NCI-H1417 treated with DMSO at 0.1 percent for 48 hours (cell line): Measurements from ENCODE around the gene ACER3.
A peak's percentile ranks its signal among the peaks of the same experiment; 100 is the strongest.
"Not testable (repeated sequence)": the region's sequence is repeated elsewhere in the genome, so short reads cannot be mapped to it uniquely, and the experiment has no call there.

ENCODE experiments used
- DNase-seq: peaks from one replicate; lab custom pipeline; 2025; lab: John Stamatoyannopoulos, UW

ACER3 gene

DNA sequence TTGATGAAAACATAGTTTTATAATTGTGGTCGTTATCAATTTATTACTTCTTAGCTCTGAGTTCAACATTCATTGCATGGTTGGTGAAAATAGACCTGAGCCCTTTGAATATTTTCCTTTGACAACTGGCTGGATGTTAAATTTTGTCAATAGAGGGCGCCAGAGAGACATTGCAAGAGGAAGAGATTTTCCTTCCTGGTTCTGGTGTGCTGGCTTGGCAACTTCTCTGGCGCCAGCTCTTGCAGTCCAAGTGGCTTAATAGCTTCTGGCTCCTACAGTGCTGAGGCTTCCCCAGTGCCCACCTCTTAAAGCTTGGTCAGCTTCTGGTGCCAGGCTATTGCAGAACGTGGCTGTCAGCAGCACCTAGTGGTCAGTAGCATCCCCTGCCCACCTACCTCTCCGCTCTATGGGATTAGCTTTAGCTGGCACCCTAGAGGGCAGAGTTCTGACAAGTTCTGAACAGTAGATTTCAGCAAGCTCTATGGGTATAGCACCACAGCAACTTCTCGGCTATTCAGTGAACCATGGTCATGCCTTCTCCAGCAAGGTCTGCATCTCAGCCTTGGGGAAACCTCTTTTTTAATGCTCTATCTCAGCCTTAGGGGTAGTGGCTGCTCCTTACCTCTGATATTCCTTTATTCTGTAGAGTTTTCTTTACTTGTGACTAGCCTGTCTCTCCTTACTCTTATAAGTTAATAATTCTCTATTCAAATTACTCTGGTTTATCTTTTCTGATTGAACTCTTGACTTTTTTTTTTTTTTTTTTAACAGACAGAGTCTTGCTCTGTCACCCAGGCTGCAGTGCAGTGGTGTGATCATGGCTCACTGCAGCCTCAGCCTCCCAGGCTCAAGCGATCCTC, 59.4 kb downstream of the ACER3 start:
- DNase-seq, result peak; percentile 68

DNA sequence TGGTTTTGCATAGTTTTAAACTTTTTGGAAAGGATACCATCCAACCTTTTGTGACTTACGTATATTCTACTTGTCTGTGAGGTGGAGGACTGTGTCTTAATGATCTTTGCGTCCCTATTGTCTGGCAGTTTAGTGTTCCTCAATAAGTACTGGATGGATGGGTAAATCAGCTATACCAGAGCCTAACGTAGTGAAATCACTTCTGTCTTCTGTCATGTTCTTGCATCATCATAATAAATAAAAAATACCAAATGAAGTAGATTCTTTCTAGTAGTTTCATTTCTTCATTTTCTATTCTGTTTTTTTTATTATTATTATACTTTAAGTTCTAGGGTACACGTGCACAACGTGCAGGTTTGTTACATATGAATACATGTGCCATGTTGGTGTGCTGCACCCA, 66.4 kb downstream of the ACER3 start:
- DNase-seq, result no peak

DNA sequence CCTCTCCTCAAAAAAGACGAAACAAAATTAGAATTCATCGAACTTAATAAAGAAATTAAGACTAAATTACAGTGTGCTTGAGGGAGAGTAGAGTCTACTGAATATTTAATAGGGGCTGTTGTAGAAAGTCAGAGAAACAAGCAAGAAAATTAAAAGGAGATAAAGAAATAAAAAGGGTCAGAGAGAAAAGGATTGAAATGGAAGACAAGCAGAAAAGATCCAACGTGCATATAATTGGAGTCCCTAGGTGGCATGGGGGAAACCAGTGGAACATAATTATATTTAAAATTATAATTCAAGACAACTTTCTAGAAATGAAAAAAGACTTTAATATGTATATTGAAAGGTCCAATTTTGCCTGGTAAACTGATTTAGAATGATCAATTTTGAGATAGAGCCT, 74.3 kb downstream of the ACER3 start:
- DNase-seq, result no peak

DNA sequence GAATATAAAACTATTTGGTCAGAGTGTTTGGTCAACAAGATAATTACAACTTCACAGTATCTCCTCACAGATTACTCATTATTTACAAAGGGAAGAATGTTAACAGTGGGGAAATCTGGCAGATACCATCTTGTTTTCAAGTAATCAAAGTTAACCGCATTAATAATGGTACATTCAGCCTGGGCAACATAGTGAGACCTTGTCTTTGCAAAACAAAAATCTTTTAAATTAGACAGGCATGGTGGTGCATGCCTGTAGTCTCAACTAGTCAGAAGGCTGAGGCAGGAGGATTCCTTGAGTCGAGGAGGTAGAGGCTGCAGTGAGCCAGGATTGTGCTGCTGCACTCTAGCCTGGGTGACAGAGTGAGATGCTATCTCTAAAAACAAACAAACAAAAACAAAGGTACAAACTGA, 78.5 kb downstream of the ACER3 start:
- no peak for DNase-seq

DNA sequence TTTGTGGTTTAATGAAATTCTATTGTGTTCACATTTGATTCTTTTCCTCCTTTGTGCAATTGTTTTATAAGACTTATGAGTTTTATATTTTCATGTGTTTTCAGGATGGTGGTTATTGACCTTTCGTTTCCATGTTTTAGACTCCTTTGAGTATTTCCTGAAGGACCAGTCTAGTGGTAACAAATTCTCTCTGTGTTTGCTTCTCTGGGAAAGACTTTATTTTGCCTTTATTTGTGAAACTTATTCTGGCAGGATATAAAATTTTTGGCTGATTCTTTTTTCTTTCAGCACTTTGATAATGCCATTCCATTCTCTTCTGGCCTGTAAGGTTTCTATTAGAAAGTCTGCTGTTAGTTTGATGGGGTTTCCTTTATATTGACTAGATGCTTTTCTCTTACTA, 83.5 kb downstream of the ACER3 start:
- no peak for DNase-seq

DNA sequence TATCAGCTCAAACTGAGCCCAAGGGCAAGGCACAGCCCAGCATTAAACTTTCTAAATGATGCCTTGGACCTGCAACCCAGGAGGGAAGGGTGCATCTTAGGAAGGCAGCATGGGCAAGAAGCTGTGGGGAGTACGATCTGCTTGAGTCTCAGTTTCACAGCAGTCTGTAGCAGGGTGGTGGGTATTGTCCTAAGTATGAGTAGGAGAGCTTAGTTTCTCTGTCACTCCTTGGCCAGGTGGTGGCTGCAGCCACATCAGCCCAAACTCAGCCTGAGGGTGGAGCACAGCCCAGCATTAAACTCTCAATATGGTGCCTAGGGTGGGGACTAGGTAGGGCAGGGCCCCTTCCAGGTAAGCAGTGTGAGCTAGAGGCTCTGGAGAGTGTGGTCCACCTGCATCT, 85.5 kb downstream of the ACER3 start:
- no peak for DNase-seq

DNA sequence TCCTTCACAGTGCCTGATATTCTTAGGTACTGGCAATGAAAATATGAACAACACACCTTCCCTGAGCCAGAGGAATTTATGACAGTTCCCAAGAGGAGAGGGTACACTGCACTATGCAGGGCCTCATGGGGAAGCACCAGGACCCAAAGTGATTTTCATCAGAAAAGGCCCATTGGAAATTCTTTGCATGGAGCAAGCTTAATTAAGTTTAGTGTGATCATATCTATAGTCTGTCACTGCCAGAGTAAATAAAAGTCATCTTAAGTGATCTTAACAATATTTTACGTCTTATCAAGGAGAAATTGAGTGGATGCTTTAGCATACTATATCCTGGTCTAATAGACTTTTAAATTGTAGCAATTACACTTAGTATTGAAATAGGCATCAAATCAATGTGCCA, 86.5 kb downstream of the ACER3 start:
- no peak for DNase-seq

DNA sequence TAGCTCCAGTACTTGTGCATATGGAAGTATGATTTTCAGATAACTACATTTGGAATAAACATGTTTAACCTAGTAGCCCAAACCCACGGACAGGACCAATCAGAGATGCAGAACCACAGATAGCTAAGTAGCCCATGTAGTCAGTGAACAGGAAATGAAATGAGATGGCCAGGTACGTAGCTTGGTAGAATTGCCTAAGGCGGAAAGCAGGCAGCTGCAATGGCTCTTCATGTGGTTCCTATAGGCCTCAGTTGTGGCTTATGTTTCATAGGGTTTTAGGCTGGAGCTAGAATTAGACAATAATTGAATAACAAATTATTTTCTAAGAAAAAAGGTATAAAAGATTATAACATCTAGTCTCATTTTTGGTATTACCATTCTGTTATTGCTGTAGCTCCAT, 87.1 kb downstream of the ACER3 start:
- DNase-seq, result no peak

DNA sequence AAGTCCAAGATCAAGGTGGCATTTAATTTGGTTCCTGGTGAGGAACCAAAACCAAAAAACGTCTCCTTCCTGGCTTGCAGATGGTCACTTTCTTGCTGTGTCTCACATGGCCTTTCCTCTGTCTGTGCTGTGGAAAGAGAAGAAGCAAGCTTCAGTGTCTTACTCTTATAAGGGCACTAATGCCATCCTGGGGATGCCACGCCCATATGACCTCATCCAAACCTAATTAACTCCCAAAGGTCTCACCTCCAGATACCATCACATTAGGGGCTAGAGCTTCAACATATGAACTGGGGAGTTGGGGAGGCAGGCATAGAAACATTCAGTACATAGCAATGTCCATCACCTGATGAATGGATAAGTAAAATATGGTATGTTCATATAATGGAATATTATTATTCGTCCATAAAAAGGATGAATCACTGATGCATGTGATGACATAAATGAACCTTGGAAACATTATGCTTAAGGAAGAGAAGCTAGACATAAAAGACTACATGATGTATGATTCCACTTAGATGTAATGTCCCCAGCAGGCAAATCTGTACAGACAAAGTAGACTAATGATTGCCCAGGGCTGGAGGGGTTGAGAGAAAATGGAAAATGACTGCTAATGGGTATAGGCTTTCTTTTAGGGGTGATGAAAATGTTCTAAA, 94.9 kb downstream of the ACER3 start:
- no peak for DNase-seq

DNA sequence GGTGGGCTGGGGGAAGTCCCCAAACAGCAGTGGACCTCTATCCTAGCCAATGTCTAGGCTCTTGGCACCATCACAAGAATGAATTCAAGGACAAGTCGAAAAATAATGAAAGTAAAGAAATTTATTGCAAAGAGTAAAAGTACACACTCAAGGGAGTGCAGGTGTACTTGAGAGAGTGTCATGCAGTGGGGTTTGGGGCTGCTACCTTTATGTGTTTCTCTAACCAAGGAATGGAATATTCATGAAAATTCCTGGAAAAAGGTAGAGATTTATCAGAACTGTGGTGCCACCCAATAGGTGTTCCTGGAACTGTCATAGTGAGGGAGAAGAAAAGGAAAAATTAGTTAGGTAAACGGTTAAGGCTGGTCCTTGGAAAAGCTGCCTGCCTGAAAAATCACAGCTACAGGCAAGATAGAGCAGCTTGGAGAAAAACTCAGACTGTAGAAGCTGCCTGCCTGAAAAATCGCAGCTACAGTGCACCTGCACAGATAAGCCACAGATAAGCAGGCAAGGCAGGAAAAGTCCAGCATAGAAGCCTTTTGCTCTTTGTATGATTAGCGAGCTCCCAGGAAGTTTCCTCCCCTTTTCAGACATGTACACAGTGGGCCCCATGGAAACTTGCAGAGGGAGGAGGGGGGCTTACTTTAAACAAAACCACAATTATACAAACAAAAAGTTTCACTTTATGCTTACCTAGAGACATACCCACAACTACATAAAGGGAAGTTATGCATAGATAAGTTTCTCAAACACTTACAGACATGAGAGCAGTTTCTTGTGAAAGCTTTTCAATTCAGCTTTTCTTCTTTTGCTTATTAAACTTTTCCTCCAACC, 102.1 kb downstream of the ACER3 start:
- no peak for DNase-seq

DNA sequence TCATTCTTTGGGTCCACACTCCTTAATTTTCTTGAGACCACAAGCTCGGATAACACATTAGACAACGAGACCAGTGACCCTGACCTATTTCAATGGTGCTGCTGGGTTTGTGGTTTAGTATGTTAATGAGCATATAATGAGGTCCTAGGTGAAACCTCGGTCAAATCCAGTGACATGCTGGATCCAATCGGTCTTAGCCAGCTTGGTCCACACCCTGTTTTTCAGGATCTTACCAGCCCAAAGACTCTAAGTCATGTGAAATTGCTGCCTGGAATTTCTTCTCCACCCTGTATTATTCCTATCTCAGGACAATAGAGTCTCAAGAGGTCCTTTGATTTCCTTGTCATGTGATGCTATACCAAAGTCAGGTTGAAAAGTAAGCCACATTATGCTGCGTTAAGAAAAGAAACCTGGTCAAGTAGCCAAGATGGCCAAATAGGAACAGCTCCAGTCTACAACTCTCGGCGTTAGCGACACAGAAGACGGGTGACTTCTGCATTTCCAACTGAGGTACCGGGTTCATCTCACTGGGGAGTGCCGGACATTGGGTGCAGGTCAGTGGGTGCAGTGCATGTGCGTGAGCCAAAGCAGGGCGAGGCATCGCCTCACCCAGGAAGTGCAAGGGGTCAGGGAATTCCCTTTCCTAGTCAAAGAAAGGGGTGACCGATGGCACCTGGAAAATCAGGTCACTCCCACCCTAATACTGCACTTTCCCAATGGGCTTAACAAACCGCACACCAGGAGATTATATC, 102.9 kb downstream of the ACER3 start:
- not testable (repeated sequence) for DNase-seq

DNA sequence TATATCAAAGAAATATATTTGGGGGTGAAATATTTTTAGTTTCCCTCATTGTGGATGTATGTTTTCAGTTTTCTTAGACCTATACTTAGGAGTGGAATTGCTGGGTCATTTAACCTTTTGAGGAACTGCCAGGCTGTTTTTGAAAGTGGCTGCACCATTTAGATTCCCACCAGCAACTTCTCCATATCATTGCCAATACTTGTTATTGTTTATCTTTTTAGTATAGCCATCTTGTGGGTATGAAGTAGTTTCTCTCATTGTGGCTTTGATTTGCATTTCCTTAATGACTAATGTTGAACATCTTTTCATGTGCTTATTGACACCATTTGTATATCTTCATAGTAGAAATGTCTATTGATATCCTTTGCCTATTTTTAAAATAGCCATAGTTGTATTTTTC, 111.3 kb downstream of the ACER3 start:
- no peak for DNase-seq

DNA sequence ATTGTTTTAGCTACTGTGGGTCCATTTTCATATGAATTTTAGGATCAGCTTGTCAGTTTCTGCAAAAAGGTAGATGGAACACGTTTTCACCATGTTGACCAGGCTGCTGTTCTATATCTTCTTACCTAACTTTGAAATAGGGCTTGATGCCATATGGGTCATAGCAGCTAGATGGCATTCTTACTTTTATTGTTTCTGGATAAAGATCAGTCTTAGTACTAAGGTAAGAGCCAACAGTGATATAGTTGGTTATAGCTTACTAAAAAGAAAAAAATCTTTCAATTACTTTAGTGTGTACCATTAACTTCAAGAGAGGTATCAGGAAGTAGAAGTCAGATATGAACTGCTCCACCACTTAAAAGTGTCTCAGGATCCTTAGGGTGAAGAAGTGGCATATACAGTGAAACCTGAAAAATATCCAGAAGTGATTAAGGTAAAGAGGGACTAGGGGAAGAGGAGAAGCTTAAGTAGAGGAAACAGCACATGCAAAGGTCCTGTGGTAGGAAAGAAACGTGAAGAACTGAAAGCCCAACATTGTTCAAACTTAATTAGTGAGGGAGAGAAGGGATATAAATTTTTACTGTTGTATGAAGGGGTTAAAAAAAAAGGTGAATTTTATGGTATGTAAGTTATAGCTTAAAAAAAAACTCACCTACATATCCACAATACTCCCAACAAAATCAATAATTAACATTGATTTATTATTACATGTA, 113.6 kb downstream of the ACER3 start:
- no peak for DNase-seq

DNA sequence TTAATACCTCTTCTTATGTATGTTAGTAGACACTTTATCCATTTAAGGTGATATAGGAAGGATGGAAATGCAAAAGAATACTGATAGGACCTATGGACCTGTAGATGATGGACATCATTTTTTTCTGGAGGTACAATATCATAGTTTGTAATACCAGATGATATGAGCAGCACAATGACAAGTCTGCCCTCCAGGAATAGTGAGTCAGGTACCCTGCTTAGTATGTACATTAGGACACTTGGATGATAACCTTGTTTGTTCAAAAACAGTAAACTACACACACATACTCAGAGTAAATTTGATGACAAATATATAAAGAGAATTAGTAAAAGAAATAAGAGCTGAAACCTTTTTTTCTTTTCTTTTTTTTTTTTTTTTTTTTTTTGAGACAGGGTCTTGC, 114.8 kb downstream of the ACER3 start:
- no peak for DNase-seq

DNA sequence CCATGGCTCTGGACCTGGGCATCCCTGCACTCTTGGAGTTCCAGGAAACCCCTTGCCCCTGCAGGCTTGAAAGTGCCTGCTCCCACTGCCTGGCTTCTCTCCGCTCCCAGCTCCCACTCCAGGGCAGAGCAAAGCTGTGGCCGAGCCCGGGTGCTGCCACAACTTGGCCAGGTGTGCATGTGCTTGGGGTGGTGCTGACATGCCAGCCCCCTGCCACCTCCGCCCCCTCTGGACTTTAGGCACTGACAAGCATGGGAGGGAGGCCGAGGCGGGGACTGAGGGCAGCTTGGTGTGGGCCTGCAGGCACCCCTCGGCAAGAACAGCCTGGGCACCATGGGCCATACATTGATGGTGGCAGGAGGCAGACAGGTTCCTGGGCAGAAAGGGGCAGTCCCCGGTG, 117.1 kb downstream of the ACER3 start:
- no peak for DNase-seq

DNA sequence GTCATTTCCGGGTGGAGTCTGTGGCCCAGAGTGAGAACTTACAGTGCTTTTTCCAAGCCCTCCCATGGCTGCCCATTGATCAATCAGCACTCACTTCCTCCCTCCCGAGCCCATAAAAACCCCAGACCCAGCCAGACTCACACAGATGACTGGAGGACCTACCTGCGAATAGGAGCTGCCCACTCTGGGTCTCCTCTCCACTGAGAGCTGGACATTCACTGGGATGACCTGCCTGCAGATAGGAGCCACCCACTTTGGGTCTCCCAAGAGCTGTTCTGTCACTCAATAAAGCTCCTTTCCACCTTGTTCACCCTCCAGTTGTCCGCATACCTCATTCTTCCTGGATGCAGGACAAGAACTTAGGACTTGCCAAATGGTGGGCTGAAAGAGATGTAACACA, 117.5 kb downstream of the ACER3 start:
- DNase-seq, result no peak

DNA sequence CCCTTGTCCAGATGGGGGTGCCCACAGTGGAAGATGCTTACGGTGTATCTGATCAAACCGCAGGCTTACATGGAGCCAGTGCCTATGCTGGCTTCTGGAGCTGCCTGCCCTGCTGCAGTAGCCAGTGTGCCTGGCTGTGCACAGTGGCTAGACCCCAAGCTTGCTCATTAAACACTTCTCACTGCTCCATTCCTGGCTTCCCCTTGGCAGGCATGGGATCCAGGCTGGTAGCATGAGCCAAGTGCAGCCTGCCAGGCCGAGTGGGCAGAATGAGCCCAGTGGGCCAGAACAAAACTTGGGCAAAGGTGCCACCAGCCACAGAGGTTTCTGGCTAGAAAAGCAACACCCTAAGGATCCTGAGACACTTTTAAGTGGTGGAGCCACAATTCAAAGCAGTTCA, 118.1 kb downstream of the ACER3 start:
- no peak for DNase-seq

DNA sequence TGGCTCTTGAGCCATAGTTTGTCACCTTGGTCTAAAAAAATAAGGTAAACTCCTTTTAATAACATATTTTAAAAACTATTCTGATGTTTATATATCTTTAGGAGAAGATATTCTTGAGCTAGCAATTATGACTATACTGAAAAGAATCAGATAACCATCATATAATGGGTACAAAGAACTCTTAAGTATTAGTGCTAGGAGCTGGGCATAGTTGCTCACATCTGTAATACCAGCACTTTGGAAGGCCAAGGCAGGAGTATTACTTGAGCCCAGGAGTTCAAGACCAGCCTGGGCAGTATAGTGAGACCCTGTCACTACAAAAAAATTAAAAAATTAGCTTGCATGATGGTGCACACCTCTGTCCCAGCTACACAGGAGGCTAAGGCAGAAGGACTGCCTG, 119.5 kb downstream of the ACER3 start:
- no peak for DNase-seq

DNA sequence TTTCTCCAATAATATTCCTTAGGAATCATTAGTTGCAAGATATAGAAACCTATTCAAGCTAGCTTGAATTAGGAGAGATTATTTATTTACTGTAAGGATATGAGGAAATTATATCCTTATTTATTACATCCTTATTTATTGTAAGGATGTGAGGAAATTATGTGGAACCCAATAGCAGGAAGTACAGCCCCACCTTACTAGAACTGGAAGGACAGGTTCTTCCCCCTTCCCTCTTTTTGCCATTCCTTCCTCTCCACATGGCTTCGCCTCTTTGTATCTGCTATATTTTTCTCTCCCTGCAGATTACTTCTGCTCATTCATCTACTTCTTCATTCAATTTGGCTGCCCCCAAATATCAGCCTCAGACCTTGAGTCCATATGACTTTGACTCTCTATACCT, 124.0 kb downstream of the ACER3 start:
- DNase-seq, result no peak

DNA sequence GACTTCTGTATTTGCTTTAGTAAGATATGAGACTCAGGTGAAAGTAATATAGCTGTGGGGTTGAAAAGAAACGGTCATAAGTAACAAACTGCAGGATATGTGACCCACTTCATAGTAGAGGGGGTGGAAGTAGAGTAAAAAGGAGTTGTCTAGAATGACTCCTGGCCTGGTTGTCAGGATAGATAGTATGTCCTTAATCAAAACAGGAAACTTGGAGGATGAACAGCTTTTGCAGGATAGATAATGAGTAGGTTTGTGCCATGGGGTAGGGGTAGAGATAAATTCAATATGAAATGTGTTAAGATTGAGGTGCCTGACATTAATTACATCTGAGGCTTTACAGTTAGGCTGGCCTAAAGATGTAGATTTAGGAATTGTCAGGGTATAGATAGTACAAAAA, 126.5 kb downstream of the ACER3 start:
- no peak for DNase-seq

DNA sequence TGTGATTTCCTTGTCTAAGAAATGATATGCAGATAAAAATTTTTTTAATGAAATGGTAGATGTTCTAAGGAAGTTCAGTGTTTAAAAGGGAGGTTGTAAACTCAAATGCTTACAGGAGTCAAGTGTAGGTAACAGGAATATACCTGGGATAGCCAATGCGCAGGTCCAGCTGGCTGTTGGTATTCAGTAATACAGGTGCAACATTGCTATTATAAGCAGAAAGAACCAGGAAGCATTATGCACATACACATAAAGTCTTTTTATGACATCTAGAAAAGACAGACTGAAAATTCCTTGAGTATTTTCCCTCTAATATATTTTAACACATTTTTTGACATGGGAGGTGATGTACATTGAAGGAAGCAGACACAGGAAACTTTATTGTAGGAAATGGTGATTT, 129.9 kb downstream of the ACER3 start:
- DNase-seq, result no peak
